HEK293 (cell line): ENCODE data around the gene ZNF473.
"Not testable (repeated sequence)": the region's sequence is repeated elsewhere in the genome, so short reads cannot be mapped to it uniquely, and the experiment has no call there.

Experiments used
- HOXA7 ChIP-seq: sonication (generic); formaldehyde crosslinking; IDR thresholded peaks from 2 replicates; pipeline ENCODE4 v1.8.1; 2022; ENCODE audit warnings: missing genetic modification reagents, borderline replicate concordance
- ZBTB1 ChIP-seq: fragments of 450-650 bp; formaldehyde crosslinking; IDR thresholded peaks from 2 replicates; pipeline ENCODE4 v1.5.1; 2016; ENCODE audit warnings: missing biosample characterization, missing genetic modification characterization
- ZBTB20 ChIP-seq: fragments of 450-650 bp; formaldehyde crosslinking; IDR thresholded peaks from 2 replicates; pipeline ENCODE4 v1.5.1; 2016; ENCODE audit warnings: missing biosample characterization, missing genetic modification characterization
- ZBTB8A ChIP-seq: fragments of 450-650 bp; formaldehyde crosslinking; IDR thresholded peaks from 2 replicates; pipeline ENCODE4 v1.5.1; 2016; ENCODE audit warnings: missing biosample characterization, missing genetic modification characterization
- ZNF10 ChIP-seq: fragments of 450-650 bp; formaldehyde crosslinking; IDR thresholded peaks from 2 replicates; pipeline ENCODE4 v1.5.1; 2017; ENCODE audit warnings: missing biosample characterization, missing genetic modification characterization
- ZNF266 ChIP-seq: fragments of 450-650 bp; formaldehyde crosslinking; IDR thresholded peaks from 2 replicates; pipeline ENCODE4 v1.5.1; 2016; ENCODE audit warnings: missing biosample characterization, missing genetic modification characterization, low read depth
- ZNF274 ChIP-seq, 2 experiments: fragments of 200-500 bp in 1 of 2; fragments of 450-650 bp in 1 of 2; sonication (Bioruptor generic) in 1 of 2; formaldehyde crosslinking in 1 of 2; IDR thresholded peaks; 2 replicates each; pipeline versions ENCODE4 v1.5.1 to v1.6.1; 2014 to 2016; ENCODE audit warnings: borderline replicate concordance in 1 of 2, inconsistent platforms in 1 of 2, low read length in 1 of 2, missing biosample characterization in 1 of 2, missing genetic modification characterization in 1 of 2
- ZNF658 ChIP-seq: fragments of 450-650 bp; formaldehyde crosslinking; IDR thresholded peaks from 2 replicates; pipeline ENCODE4; 2016; ENCODE audit warnings: missing biosample characterization, missing genetic modification characterization
- TF ChIP-seq, protein P1 (sequence below): fragments of 450-650 bp; formaldehyde crosslinking; IDR thresholded peaks from 2 replicates; pipeline ENCODE4 v1.5.1; 2016; ENCODE audit warnings: missing biosample characterization, missing genetic modification characterization
- TF ChIP-seq, protein P2 (sequence below): fragments of 450-650 bp; formaldehyde crosslinking; IDR thresholded peaks from 2 replicates; pipeline ENCODE4 v1.5.1; 2017; ENCODE audit warnings: missing biosample characterization, missing genetic modification characterization
- TF ChIP-seq, protein P3 (sequence below): fragments of 450-650 bp; formaldehyde crosslinking; IDR thresholded peaks from 2 replicates; pipeline ENCODE4 v1.5.1; 2017; ENCODE audit warnings: missing biosample characterization, missing genetic modification characterization

DNA sequence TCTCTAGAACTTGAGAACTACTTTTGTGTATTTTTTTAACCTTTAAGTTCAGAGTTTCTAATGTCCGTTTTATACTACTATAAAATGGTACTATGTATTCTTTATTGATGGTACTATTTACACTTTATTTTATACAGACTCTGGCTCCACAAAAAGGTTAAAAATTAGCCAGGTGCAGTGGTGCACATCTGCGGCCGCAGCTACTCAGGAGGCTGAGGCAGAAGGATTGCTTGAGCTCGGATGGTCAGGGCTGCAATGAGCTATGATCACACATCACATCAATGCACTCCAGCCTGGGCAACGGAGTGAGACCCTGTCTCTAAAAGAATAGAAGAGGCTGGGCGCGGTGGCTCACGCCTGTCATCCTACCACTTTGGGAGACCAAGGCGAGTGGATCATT, 66.0 kb downstream of the ZNF473 start:
- TF ChIP-seq, protein P1, sequence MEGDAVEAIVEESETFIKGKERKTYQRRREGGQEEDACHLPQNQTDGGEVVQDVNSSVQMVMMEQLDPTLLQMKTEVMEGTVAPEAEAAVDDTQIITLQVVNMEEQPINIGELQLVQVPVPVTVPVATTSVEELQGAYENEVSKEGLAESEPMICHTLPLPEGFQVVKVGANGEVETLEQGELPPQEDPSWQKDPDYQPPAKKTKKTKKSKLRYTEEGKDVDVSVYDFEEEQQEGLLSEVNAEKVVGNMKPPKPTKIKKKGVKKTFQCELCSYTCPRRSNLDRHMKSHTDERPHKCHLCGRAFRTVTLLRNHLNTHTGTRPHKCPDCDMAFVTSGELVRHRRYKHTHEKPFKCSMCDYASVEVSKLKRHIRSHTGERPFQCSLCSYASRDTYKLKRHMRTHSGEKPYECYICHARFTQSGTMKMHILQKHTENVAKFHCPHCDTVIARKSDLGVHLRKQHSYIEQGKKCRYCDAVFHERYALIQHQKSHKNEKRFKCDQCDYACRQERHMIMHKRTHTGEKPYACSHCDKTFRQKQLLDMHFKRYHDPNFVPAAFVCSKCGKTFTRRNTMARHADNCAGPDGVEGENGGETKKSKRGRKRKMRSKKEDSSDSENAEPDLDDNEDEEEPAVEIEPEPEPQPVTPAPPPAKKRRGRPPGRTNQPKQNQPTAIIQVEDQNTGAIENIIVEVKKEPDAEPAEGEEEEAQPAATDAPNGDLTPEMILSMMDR = not testable (repeated sequence)
- TF ChIP-seq, protein P2, sequence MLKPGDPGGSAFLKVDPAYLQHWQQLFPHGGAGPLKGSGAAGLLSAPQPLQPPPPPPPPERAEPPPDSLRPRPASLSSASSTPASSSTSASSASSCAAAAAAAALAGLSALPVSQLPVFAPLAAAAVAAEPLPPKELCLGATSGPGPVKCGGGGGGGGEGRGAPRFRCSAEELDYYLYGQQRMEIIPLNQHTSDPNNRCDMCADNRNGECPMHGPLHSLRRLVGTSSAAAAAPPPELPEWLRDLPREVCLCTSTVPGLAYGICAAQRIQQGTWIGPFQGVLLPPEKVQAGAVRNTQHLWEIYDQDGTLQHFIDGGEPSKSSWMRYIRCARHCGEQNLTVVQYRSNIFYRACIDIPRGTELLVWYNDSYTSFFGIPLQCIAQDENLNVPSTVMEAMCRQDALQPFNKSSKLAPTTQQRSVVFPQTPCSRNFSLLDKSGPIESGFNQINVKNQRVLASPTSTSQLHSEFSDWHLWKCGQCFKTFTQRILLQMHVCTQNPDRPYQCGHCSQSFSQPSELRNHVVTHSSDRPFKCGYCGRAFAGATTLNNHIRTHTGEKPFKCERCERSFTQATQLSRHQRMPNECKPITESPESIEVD (tag by site-specific recombination) = not testable (repeated sequence)
- not testable (repeated sequence) for TF ChIP-seq ZNF10 (tag by site-specific recombination); ZNF274 (IDR thresholded peaks at IDR 0.05; ENCODE audit: low read length); ZNF274 (tag by site-specific recombination; IDR thresholded peaks at IDR 0.05; ENCODE audit: borderline replicate concordance); ZBTB20 (tag by site-specific recombination); ZNF658 (tag by site-specific recombination); ZBTB1 (tag by site-specific recombination); ZBTB8A; ZNF266 (tag by site-specific recombination); HOXA7 (CRISPR knock-in tag)
- TF ChIP-seq, protein P3, sequence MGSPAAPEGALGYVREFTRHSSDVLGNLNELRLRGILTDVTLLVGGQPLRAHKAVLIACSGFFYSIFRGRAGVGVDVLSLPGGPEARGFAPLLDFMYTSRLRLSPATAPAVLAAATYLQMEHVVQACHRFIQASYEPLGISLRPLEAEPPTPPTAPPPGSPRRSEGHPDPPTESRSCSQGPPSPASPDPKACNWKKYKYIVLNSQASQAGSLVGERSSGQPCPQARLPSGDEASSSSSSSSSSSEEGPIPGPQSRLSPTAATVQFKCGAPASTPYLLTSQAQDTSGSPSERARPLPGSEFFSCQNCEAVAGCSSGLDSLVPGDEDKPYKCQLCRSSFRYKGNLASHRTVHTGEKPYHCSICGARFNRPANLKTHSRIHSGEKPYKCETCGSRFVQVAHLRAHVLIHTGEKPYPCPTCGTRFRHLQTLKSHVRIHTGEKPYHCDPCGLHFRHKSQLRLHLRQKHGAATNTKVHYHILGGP (tag by site-specific recombination) = not testable (repeated sequence)
